OCI-LY1 (cell line): ENCODE results near the gene SGPP1.

Experiments used
- H2AFZ ChIP-seq: fragments of 200-600 bp; sonication (generic), shearing (Covaris generic); 2 replicates; pipeline ENCODE4 v1.6.0; 2014; ENCODE audit warnings: antibody characterized with exemption, mild to moderate bottlenecking, low read length
- H3F3A ChIP-seq: fragments of 200-600 bp; sonication (generic), shearing (Covaris generic); 2 replicates; pipeline ENCODE4 v1.6.0; 2014; ENCODE audit warnings: mild to moderate bottlenecking, antibody characterized with exemption, low read length, moderate library complexity; ENCODE audit not compliant: insufficient read depth
- H3K27ac ChIP-seq: fragments of 200-600 bp; sonication (generic); 2 replicates; pipeline ENCODE4 v1.5.1; 2014; ENCODE audit warnings: low read length, mixed run types, mild to moderate bottlenecking, low read depth; ENCODE audit not compliant: poor library complexity, severe bottlenecking
- H3K27me3 ChIP-seq: fragments of 200-600 bp; sonication (generic); 2 replicates; pipeline ENCODE4 v1.6.0; 2014; ENCODE audit warnings: antibody characterized with exemption, mild to moderate bottlenecking, low read length, moderate library complexity; ENCODE audit not compliant: insufficient read depth
- H3K36me3 ChIP-seq: fragments of 200-600 bp; sonication (generic); 2 replicates; pipeline ENCODE4 v1.6.1; 2014; ENCODE audit warnings: mild to moderate bottlenecking, antibody characterized with exemption, low read length, moderate library complexity, mixed read lengths; ENCODE audit not compliant: insufficient read depth
- H3K4me1 ChIP-seq: fragments of 200-600 bp; sonication (generic); 2 replicates; pipeline ENCODE4 v1.5.1; 2014; ENCODE audit warnings: mild to moderate bottlenecking, low read length, moderate library complexity; ENCODE audit not compliant: insufficient read depth, severe bottlenecking
- H3K4me2 ChIP-seq: fragments of 200-600 bp; sonication (generic), shearing (Covaris generic); 2 replicates; pipeline ENCODE4 v1.6.1; 2014; ENCODE audit warnings: low read length
- H3K4me3 ChIP-seq: fragments of 200-600 bp; sonication (generic); 2 replicates; pipeline ENCODE4 v1.5.1; 2014; ENCODE audit warnings: low read length, low read depth, mild to moderate bottlenecking, mixed read lengths; ENCODE audit not compliant: poor library complexity, severe bottlenecking
- H3K79me2 ChIP-seq: fragments of 200-600 bp; shearing (Covaris generic); 2 replicates; pipeline ENCODE4 v1.6.1; 2016; ENCODE audit warnings: mixed run types, low read length, mixed read lengths; ENCODE audit not compliant: insufficient read depth
- H3K9ac ChIP-seq: fragments of 200-600 bp; sonication (generic), shearing (Covaris generic); 2 replicates; pipeline ENCODE4 v1.6.1; 2014; ENCODE audit warnings: mild to moderate bottlenecking, low read length, mixed read lengths
- H3K9me2 ChIP-seq: fragments of 200-600 bp; sonication (generic), shearing (Covaris generic); 2 replicates; pipeline ENCODE4 v1.6.1; 2014; ENCODE audit warnings: low read depth, mild to moderate bottlenecking, low read length, mixed read lengths
- H3K9me3 ChIP-seq: fragments of 200-600 bp; shearing (Covaris generic); 2 replicates; pipeline ENCODE4 v1.6.1; 2014; ENCODE audit warnings: low read length, mixed read lengths
- H4K20me1 ChIP-seq: fragments of 200-600 bp; sonication (generic), shearing (Covaris generic); 2 replicates; pipeline ENCODE4 v1.6.0; 2016; ENCODE audit warnings: mild to moderate bottlenecking, low read length; ENCODE audit not compliant: insufficient read depth
- CTCF ChIP-seq: fragments of 200-600 bp; sonication (generic), shearing (Covaris generic); IDR thresholded peaks from 2 replicates; pipeline ENCODE4 v1.5.1; 2017; ENCODE audit warnings: mild to moderate bottlenecking, antibody characterized with exemption, low read length, moderate library complexity, mixed read lengths
- EZH2 ChIP-seq: fragments of 200-600 bp; sonication (generic), shearing (Covaris generic); IDR thresholded peaks from 2 replicates; pipeline ENCODE4 v1.8.0; 2017; ENCODE audit warnings: borderline replicate concordance, mixed run types, mild to moderate bottlenecking, antibody characterized with exemption, low read length, moderate library complexity, mixed read lengths

The SGPP1 gene

GRCh38 chr14:63747846-63748245 lies 20.0 kb upstream of the SGPP1 start:
- TF ChIP-seq EZH2 (no peak), CTCF (no peak)
- peak overlapping the region; percentile 53 for H3K9ac ChIP-seq
- H3K4me1 ChIP-seq, result peaks cover 61% of the 10 kb centered on the region
- no peaks in the 10 kb centered on the region for H3K27me3 ChIP-seq
- H3K9me2 ChIP-seq, result no peaks in the 10 kb centered on the region
- H3K27ac ChIP-seq, result peak overlapping the region; percentile 97
- peaks cover 4% of the 10 kb centered on the region; the same call in 1 of the 2 replicates for H3F3A ChIP-seq
- H4K20me1 ChIP-seq, result no peaks in the 10 kb centered on the region
- peak overlapping the region; percentile 76 for H3K4me2 ChIP-seq
- peak overlapping the region; percentile 61 for H3K4me3 ChIP-seq
- no peaks in the 10 kb centered on the region for H3K9me3 ChIP-seq
- no peaks in the 10 kb centered on the region for H3K36me3 ChIP-seq
- H3K79me2 ChIP-seq, result no peaks in the 10 kb centered on the region
- no peak overlapping the region for H2AFZ ChIP-seq

- no peaks in the 10 kb centered on the region for H3K27me3 ChIP-seq
- peaks cover 55% of the 10 kb centered on the region for H3K4me1 ChIP-seq
- no peaks in the 10 kb centered on the region for H4K20me1 ChIP-seq
- H3K4me2 ChIP-seq, result peak overlapping the region; percentile 65
- no peaks in the 10 kb centered on the region for H3K36me3 ChIP-seq
- TF ChIP-seq EZH2, result no peak
- TF ChIP-seq CTCF, result no peak
- H3K9me2 ChIP-seq, result no peaks in the 10 kb centered on the region
- peaks cover 4% of the 10 kb centered on the region; the same call in 1 of the 2 replicates for H3F3A ChIP-seq
- H2AFZ ChIP-seq, result no peak overlapping the region
- no peaks in the 10 kb centered on the region for H3K79me2 ChIP-seq
- peak overlapping the region; percentile 97 for H3K27ac ChIP-seq
- H3K9me3 ChIP-seq, result no peaks in the 10 kb centered on the region
- H3K4me3 ChIP-seq, result peak overlapping the region; percentile 43
- peak overlapping the region; percentile 58 for H3K9ac ChIP-seq
These were observed 18.1 kb upstream of the SGPP1 start for GRCh38 chr14:63745858-63746425.

- H3K9me3 ChIP-seq, result no peaks in the 10 kb centered on the region
- H3K27ac ChIP-seq, result peak overlapping the region; percentile 97
- no peaks in the 10 kb centered on the region for H3K79me2 ChIP-seq
- H3K9me2 ChIP-seq, result no peaks in the 10 kb centered on the region
- H3K4me2 ChIP-seq, result no peak overlapping the region
- no peaks in the 10 kb centered on the region for H3K36me3 ChIP-seq
- H3K27me3 ChIP-seq, result no peaks in the 10 kb centered on the region
- no peak overlapping the region for H3K9ac ChIP-seq
- no peak overlapping the region for H2AFZ ChIP-seq
- no peaks in the 10 kb centered on the region for H4K20me1 ChIP-seq
- TF ChIP-seq EZH2 (no peak), CTCF (no peak)
- H3F3A ChIP-seq, result peaks cover 4% of the 10 kb centered on the region; the same call in 1 of the 2 replicates
- no peak overlapping the region for H3K4me3 ChIP-seq
- H3K4me1 ChIP-seq, result peaks cover 59% of the 10 kb centered on the region
These were observed 17.4 kb upstream of the SGPP1 start for GRCh38 chr14:63745272-63745671.
